ENCODE measurements around the gene IREB2.

The IREB2 gene

DNA sequence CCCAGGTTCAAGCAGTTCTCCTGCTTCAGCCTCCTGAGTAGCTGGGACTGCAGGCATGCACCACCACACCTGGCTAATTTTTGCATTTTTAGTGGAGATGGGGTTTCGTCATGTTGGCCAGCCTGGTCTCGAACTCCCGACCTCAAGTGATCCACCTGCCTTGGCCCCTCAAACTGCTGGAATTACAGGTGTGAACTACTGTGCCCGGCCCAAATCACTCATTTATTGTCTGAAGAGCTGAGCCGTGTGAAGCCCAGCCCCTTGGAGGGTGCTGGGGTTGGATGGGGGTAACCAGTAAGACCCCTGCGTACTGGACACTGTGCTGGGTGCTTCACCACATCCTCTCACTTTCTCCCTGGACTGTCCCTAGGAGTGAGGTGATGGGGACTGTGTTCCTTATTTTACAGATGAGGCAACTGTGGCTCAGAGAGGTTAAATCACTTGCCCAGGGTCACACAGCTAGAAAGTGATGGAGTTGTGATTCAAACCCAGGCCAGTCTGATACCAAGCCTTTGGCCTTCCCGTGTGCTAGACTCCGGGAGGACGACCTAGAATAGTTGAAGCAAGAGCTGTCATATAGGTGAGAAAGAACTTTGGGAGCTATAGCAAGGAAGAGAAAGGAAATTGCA lies 41.7 kb upstream of the IREB2 start:
- Histone ChIP-seq H3K4me3 (ENCODE audit: low read depth, low read length) (no peak overlapping the region), H3K27me3 (replicated peaks) (no peaks in the 10 kb centered on the region), H3K27ac (no peak overlapping the region), H3K36me3 (replicated peaks) (no peaks in the 10 kb centered on the region)
- in situ Hi-C loops (cut with HindIII; ENCODE audit: low pct_ligation_motif_present, low sequenced_read_pairs), result no loop called here
- DNase-seq, result no peak
- TF ChIP-seq CTCF (IDR thresholded peaks at IDR 0.05; ENCODE audit: low read depth, low read length, missing control alignments), result no peak

DNA sequence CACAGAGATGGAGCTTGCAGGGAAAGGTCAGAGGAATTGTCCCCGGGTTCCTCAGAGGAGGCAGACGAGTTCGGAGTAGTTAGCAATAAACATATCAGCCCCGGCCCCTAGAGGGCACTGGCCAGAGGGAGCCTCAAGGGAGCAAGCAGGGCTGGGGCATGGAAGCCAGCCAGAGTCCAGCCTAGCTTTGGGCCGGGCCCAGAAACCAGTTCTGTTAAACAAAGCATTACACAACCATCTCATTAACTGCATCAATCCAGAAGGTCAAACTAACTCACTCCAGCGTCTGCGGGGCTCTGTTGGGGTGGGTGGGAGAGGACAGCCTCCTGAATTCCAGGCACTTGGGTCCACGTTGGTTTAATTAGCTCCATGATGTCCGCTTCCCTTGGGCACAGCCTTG lies 41.0 kb upstream of the IREB2 start:
- Histone ChIP-seq H3K4me3 (ENCODE audit: low read depth, low read length) (no peak overlapping the region), H3K27ac (no peak overlapping the region), H3K27me3 (replicated peaks) (no peaks in the 10 kb centered on the region), H3K36me3 (replicated peaks) (no peaks in the 10 kb centered on the region)
- peak; percentile 56 for TF ChIP-seq CTCF (IDR thresholded peaks at IDR 0.05; ENCODE audit: low read depth, low read length, missing control alignments)
- no peak for DNase-seq
- in situ Hi-C loops (cut with HindIII; ENCODE audit: low pct_ligation_motif_present, low sequenced_read_pairs), result no loop called here

GRCh38 chr15:78397382-78397781 lies 40.6 kb upstream of the IREB2 start:
- in situ Hi-C loops (cut with HindIII; ENCODE audit: low pct_ligation_motif_present, low sequenced_read_pairs), result no loop called here
- no peak for TF ChIP-seq CTCF (IDR thresholded peaks at IDR 0.05; ENCODE audit: low read depth, low read length, missing control alignments)
- DNase-seq, result no peak
- no peak overlapping the region for H3K4me3 ChIP-seq (ENCODE audit: low read depth, low read length)
- no peak overlapping the region for H3K27ac ChIP-seq
- no peaks in the 10 kb centered on the region for H3K36me3 ChIP-seq (replicated peaks)
- H3K27me3 ChIP-seq (replicated peaks), result no peaks in the 10 kb centered on the region

- Histone ChIP-seq H3K36me3 (replicated peaks) (no peaks in the 10 kb centered on the region), H3K27ac (no peak overlapping the region), H3K27me3 (replicated peaks) (no peaks in the 10 kb centered on the region), H3K4me3 (ENCODE audit: low read depth, low read length) (no peak overlapping the region)
- DNase-seq, result no peak
- in situ Hi-C loops (cut with HindIII; ENCODE audit: low pct_ligation_motif_present, low sequenced_read_pairs), result no loop called here
- TF ChIP-seq CTCF (IDR thresholded peaks at IDR 0.05; ENCODE audit: low read depth, low read length, missing control alignments), result no peak
These were observed 39.8 kb upstream of the IREB2 start for GRCh38 chr15:78398076-78398825.

- Histone ChIP-seq H3K27ac (no peak overlapping the region), H3K4me3 (ENCODE audit: low read depth, low read length) (no peak overlapping the region), H3K36me3 (replicated peaks) (no peaks in the 10 kb centered on the region), H3K27me3 (replicated peaks) (no peaks in the 10 kb centered on the region)
- DNase-seq, result no peak
- in situ Hi-C loops (cut with HindIII; ENCODE audit: low pct_ligation_motif_present, low sequenced_read_pairs), result no loop called here
- TF ChIP-seq CTCF (IDR thresholded peaks at IDR 0.05; ENCODE audit: low read depth, low read length, missing control alignments), result no peak
These were observed 38.9 kb upstream of the IREB2 start for GRCh38 chr15:78399091-78399490.
